H1 (cell line): ENCODE measurements around the gene IQSEC3. TPM values are rescaled to one million over a fixed set of nuclear protein-coding genes. Genes with fewer than 3 reads are reported as not detected.

ENCODE experiments used
- CBX8 ChIP-seq: fragments of 300-800, 300-1000 bp; sonication (generic); IDR thresholded peaks from 2 replicates; pipeline ENCODE4 v1.7.1; 2016; ENCODE audit warnings: low read depth, low read length, borderline replicate concordance
- HDAC2 ChIP-seq, 2 experiments: fragments of 300-600 bp in 1 of 2; sonication (generic) in 1 of 2; IDR thresholded peaks; 2 replicates each; pipeline ENCODE4 v1.6.1; 2011 to 2012; ENCODE audit warnings: low read depth in 2 of 2, low read length in 2 of 2, mild to moderate bottlenecking in 2 of 2, moderate library complexity in 2 of 2, borderline replicate concordance in 1 of 2, inconsistent platforms in 1 of 2
- JUND ChIP-seq: IDR thresholded peaks from 2 replicates; pipeline ENCODE4 v1.6.1; 2011; ENCODE audit warnings: mild to moderate bottlenecking, improper control_type of control experiment, low read length
- KDM1A ChIP-seq: fragments of 200-600, 300-600 bp; sonication (generic); IDR thresholded peaks from 2 replicates; pipeline ENCODE4 v1.7.1; 2016; ENCODE audit warnings: mild to moderate bottlenecking, low read length, borderline replicate concordance
- MAFK ChIP-seq: IDR thresholded peaks from 2 replicates; pipeline ENCODE4 v1.6.1; 2012; ENCODE audit warnings: low read depth, mild to moderate bottlenecking, improper control_type of control experiment, low read length
- NRF1 ChIP-seq: IDR thresholded peaks from 2 replicates; pipeline ENCODE4 v1.6.1; 2011; ENCODE audit warnings: mild to moderate bottlenecking, low read depth, low read length, improper control_type of control experiment
- RAD21 ChIP-seq, 2 experiments: IDR thresholded peaks in 1 of 2; conservative IDR thresholded peaks in 1 of 2; 2 replicates each; pipeline ENCODE4 v1.6.1; 2011; ENCODE audit warnings: low read depth in 2 of 2, low read length in 2 of 2, improper control_type of control experiment in 1 of 2, inconsistent platforms in 1 of 2, mild to moderate bottlenecking in 1 of 2, moderate library complexity in 1 of 2
- RNF2 ChIP-seq: fragments of 200-900, 300-1000 bp; sonication (generic); IDR thresholded peaks from 2 replicates; pipeline ENCODE4 v1.7.1; 2016; ENCODE audit warnings: borderline replicate concordance, low read depth, mild to moderate bottlenecking, antibody characterized with exemption, low read length; ENCODE audit not compliant: poor library complexity, severe bottlenecking; ENCODE audit errors: missing control alignments
- YY1 ChIP-seq: IDR thresholded peaks from 2 replicates; pipeline ENCODE4 v1.6.1; 2011; ENCODE audit warnings: low read depth, mild to moderate bottlenecking, low read length
- polyA plus RNA-seq, 7 experiments: library from polyadenylated mRNA; depleted of rRNA in 3 of 7; stranded (reverse) in 5 of 7; unstranded in 2 of 7; fragments of >200 nt in 5 of 7; fragments of 200-250 nt in 2 of 7; gene quantifications; 1 replicate in 5 of 7; 2 replicates in 1 of 7; 4 replicates in 1 of 7; pipeline versions ENCODE4 v1.2.1 to v1.2.3, GENCODE V29; 2011 to 2013; ENCODE audit warnings: missing spikeins in 2 of 7, mixed read lengths in 2 of 7
- total RNA-seq: library from RNA; stranded (reverse); fragmentation: NEBNext Ultra II Directional; extraction: Animal tissue kit (Norgen Biotek cat#: 25700); gene quantifications from 2 replicates; pipeline ENCODE4 v1.2.1, GENCODE V29; 2021
- TF ChIP-seq, protein P1 (sequence below): fragments of 300-600 bp; sonication (generic); IDR thresholded peaks from 2 replicates; pipeline ENCODE4 v1.7.1; 2012; ENCODE audit warnings: low read length, moderate library complexity, mild to moderate bottlenecking, inconsistent platforms; ENCODE audit not compliant: insufficient replicate concordance

IQSEC3 gene
- total and polyA plus RNA-seq, 2 of the 8 experiments (the other 6 are each of a cell fraction or from before 2014, with no cell fraction given) = 1.2 to 3.1 TPM

DNA sequence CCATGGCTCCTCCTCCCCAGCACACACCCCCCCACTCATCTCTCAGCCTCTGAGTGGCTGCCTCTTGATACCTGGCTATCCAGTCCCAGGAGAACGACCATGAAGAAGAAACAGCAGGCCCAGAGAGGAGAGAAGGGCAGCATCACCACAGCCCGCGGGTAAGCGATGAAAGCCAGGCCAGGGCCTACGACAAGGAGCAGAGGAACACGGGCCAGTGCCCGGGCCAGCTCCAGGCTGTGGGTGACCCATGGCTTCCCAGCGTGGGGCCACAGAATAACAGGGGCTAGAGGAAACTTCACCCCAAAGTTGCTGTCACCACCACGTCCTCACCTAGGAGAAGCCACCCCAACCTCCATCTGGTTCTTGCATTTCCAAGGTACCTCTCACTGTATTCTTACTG lies 157.8 kb downstream of the IQSEC3 start (continued):
- TF ChIP-seq, protein P1, sequence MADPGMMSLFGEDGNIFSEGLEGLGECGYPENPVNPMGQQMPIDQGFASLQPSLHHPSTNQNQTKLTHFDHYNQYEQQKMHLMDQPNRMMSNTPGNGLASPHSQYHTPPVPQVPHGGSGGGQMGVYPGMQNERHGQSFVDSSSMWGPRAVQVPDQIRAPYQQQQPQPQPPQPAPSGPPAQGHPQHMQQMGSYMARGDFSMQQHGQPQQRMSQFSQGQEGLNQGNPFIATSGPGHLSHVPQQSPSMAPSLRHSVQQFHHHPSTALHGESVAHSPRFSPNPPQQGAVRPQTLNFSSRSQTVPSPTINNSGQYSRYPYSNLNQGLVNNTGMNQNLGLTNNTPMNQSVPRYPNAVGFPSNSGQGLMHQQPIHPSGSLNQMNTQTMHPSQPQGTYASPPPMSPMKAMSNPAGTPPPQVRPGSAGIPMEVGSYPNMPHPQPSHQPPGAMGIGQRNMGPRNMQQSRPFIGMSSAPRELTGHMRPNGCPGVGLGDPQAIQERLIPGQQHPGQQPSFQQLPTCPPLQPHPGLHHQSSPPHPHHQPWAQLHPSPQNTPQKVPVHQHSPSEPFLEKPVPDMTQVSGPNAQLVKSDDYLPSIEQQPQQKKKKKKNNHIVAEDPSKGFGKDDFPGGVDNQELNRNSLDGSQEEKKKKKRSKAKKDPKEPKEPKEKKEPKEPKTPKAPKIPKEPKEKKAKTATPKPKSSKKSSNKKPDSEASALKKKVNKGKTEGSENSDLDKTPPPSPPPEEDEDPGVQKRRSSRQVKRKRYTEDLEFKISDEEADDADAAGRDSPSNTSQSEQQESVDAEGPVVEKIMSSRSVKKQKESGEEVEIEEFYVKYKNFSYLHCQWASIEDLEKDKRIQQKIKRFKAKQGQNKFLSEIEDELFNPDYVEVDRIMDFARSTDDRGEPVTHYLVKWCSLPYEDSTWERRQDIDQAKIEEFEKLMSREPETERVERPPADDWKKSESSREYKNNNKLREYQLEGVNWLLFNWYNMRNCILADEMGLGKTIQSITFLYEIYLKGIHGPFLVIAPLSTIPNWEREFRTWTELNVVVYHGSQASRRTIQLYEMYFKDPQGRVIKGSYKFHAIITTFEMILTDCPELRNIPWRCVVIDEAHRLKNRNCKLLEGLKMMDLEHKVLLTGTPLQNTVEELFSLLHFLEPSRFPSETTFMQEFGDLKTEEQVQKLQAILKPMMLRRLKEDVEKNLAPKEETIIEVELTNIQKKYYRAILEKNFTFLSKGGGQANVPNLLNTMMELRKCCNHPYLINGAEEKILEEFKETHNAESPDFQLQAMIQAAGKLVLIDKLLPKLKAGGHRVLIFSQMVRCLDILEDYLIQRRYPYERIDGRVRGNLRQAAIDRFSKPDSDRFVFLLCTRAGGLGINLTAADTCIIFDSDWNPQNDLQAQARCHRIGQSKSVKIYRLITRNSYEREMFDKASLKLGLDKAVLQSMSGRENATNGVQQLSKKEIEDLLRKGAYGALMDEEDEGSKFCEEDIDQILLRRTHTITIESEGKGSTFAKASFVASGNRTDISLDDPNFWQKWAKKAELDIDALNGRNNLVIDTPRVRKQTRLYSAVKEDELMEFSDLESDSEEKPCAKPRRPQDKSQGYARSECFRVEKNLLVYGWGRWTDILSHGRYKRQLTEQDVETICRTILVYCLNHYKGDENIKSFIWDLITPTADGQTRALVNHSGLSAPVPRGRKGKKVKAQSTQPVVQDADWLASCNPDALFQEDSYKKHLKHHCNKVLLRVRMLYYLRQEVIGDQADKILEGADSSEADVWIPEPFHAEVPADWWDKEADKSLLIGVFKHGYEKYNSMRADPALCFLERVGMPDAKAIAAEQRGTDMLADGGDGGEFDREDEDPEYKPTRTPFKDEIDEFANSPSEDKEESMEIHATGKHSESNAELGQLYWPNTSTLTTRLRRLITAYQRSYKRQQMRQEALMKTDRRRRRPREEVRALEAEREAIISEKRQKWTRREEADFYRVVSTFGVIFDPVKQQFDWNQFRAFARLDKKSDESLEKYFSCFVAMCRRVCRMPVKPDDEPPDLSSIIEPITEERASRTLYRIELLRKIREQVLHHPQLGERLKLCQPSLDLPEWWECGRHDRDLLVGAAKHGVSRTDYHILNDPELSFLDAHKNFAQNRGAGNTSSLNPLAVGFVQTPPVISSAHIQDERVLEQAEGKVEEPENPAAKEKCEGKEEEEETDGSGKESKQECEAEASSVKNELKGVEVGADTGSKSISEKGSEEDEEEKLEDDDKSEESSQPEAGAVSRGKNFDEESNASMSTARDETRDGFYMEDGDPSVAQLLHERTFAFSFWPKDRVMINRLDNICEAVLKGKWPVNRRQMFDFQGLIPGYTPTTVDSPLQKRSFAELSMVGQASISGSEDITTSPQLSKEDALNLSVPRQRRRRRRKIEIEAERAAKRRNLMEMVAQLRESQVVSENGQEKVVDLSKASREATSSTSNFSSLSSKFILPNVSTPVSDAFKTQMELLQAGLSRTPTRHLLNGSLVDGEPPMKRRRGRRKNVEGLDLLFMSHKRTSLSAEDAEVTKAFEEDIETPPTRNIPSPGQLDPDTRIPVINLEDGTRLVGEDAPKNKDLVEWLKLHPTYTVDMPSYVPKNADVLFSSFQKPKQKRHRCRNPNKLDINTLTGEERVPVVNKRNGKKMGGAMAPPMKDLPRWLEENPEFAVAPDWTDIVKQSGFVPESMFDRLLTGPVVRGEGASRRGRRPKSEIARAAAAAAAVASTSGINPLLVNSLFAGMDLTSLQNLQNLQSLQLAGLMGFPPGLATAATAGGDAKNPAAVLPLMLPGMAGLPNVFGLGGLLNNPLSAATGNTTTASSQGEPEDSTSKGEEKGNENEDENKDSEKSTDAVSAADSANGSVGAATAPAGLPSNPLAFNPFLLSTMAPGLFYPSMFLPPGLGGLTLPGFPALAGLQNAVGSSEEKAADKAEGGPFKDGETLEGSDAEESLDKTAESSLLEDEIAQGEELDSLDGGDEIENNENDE = no peak
- TF ChIP-seq JUND = no peak
- no peak for TF ChIP-seq HDAC2 (IDR thresholded peaks at IDR 0.05; ENCODE audit: borderline replicate concordance in 1 of 2, low read depth in 2 of 2, low read length in 2 of 2)
- TF ChIP-seq NRF1 = no peak
- TF ChIP-seq YY1 = no peak
- no peak for TF ChIP-seq RNF2
- no peak for TF ChIP-seq MAFK
- TF ChIP-seq KDM1A = no peak
- no peak for TF ChIP-seq CBX8
- TF ChIP-seq RAD21 (IDR thresholded peaks at IDR 0.05 in 1 of 2, conservative IDR thresholded peaks at IDR 0.05 in 1 of 2; ENCODE audit: low read depth in 2 of 2, low read length in 2 of 2) = no peak
